MCF 10A (cell line): ENCODE data around the gene A2M. TPM values are rescaled to one million over a fixed set of nuclear protein-coding genes. Genes with fewer than 3 reads are reported as not detected.

Experiments used
- BruUV-seq: library from RNA; stranded (reverse); fragments of 400-500 nt; replicated peaks from 2 replicates; lab custom pipeline; 2021; lab: Mats Ljungman, UMichigan
- CTCF ChIA-PET: fragments of 300-600 bp; sonication (Branson Sonifier 250); formaldehyde crosslinking; extraction: SDS; loops from one replicate; lab custom pipeline; 2021; ENCODE audit warnings: antibody characterized with exemption, inconsistent platforms; lab: Yijun Ruan, JAX
- POLR2A ChIA-PET: fragments of 300-600, 350-650 bp; sonication (Branson Sonifier 250); formaldehyde crosslinking; extraction: SDS; loops from one replicate; lab custom pipeline; 2020; ENCODE audit warnings: antibody characterized with exemption, inconsistent platforms; lab: Yijun Ruan, JAX
- DNase-seq: peaks from one replicate; pipeline ENCODE4 v3.0.0-alpha.2; 2018; ENCODE audit not compliant: unreplicated experiment
- H3K27ac Mint-ChIP-seq: one replicate; pipeline ENCODE4 v1.8.0; 2022; ENCODE audit warnings: mild to moderate bottlenecking, low read depth, mixed read lengths; ENCODE audit not compliant: unreplicated experiment
- H3K27me3 Mint-ChIP-seq: one replicate; pipeline ENCODE4 v1.8.0; 2022; ENCODE audit warnings: mixed read lengths; ENCODE audit not compliant: insufficient read depth, unreplicated experiment
- H3K36me3 Mint-ChIP-seq: one replicate; pipeline ENCODE4 v1.8.0; 2022; ENCODE audit warnings: mild to moderate bottlenecking, moderate library complexity, mixed read lengths; ENCODE audit not compliant: insufficient read depth, unreplicated experiment
- H3K4me1 Mint-ChIP-seq: one replicate; pipeline ENCODE4 v1.8.0; 2022; ENCODE audit warnings: mixed read lengths; ENCODE audit not compliant: insufficient read depth, unreplicated experiment
- H3K4me3 Mint-ChIP-seq: one replicate; pipeline ENCODE4 v1.8.0; 2022; ENCODE audit warnings: mild to moderate bottlenecking, moderate library complexity, mixed read lengths; ENCODE audit not compliant: unreplicated experiment
- H3K9me3 Mint-ChIP-seq: one replicate; pipeline ENCODE4 v1.8.0; 2022; ENCODE audit warnings: mixed read lengths; ENCODE audit not compliant: unreplicated experiment
- CTCF ChIP-seq: fragments of 200-600 bp; IDR thresholded peaks from one replicate; pipeline ENCODE4 v1.8.0; 2022; ENCODE audit warnings: antibody characterized with exemption, mild to moderate bottlenecking; ENCODE audit not compliant: unreplicated experiment
- intact Hi-C: fragments of 100-400 bp; cut with micrococcal nuclease; formaldehyde crosslinking; loops from 2 replicates; pipeline ENCODE4 v1.14.1; 2022
- total RNA-seq: library from RNA; stranded (reverse); gene quantifications from 2 replicates; pipeline ENCODE4 v1.2.3, GENCODE V29; 2022

Gene A2M
- total RNA-seq, 1 experiment from 2014 or later: not detected

GRCh38 chr12:9077152-9078031 lies 38.3 kb downstream of the A2M start:
- no peaks in the 10 kb centered on the region for H3K9me3 Mint-ChIP-seq
- H3K36me3 Mint-ChIP-seq: no peaks in the 10 kb centered on the region
- BruUV-seq: no TSS peak
- no peak for TF ChIP-seq CTCF
- H3K4me3 Mint-ChIP-seq: no peak overlapping the region
- no peaks in the 10 kb centered on the region for H3K4me1 Mint-ChIP-seq
- peaks cover 5% of the 10 kb centered on the region for H3K27me3 Mint-ChIP-seq
- DNase-seq: no peak
- CTCF ChIA-PET: interaction anchor here (0.6 to 1.1 kb wide), 2 partner anchors 13 to 301 kb away, joined by 3 to 7 read pairs; no protein-coding TSS in a partner anchor
- intact Hi-C loops: no loop called here
- POLR2A ChIA-PET: no interaction called here
- no peak overlapping the region for H3K27ac Mint-ChIP-seq

DNA sequence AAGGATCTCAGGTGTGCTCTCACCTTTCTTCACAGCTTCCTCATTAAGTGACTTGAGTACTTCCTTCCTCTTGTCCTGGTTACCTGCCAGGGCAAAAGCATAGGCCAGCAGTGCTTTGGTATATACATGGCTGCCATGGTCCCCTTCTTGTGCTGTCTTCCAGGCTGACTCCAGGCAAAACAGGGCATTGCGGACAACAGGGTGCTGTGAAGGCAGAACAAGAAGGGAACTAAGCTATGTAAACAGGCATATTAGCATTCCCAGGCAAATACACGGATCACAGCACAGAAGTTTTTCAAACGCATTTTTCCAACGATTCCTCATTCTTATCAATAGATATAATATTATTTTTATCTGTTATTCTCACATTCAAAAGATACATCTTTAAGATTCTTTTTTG lies 39.0 kb downstream of the A2M start:
- H3K27me3 Mint-ChIP-seq: peaks cover 10% of the 10 kb centered on the region
- intact Hi-C loops: no loop called here
- no peak for TF ChIP-seq CTCF
- DNase-seq: no peak
- H3K27ac Mint-ChIP-seq: no peak overlapping the region
- H3K9me3 Mint-ChIP-seq: no peaks in the 10 kb centered on the region
- H3K4me1 Mint-ChIP-seq: no peaks in the 10 kb centered on the region
- H3K36me3 Mint-ChIP-seq: no peaks in the 10 kb centered on the region
- CTCF ChIA-PET: interaction anchor here (0.6 to 1.1 kb wide), 3 partner anchors 13 to 420 kb away, joined by 3 to 7 read pairs (median 3); no protein-coding TSS in a partner anchor
- BruUV-seq: no TSS peak
- POLR2A ChIA-PET: interaction anchor here (1.0 kb wide), 1 partner anchor 12 kb away, joined by 3 read pairs; no protein-coding TSS in a partner anchor
- no peak overlapping the region for H3K4me3 Mint-ChIP-seq

GRCh38 chr12:9075138-9075535 lies 40.6 kb downstream of the A2M start:
- Mint-ChIP-seq H3K36me3 (no peaks in the 10 kb centered on the region), H3K4me1 (no peaks in the 10 kb centered on the region), H3K9me3 (no peaks in the 10 kb centered on the region), H3K27ac (no peak overlapping the region), H3K27me3 (peaks cover 10% of the 10 kb centered on the region), H3K4me3 (no peak overlapping the region)
- POLR2A ChIA-PET: no interaction called here
- BruUV-seq: no TSS peak
- intact Hi-C loops: no loop called here
- no peak for TF ChIP-seq CTCF
- CTCF ChIA-PET: interaction anchor here (0.5 to 0.7 kb wide), 2 partner anchors 8 to 19 kb away, joined by 3 to 4 read pairs; no protein-coding TSS in a partner anchor
- DNase-seq: no peak

GRCh38 chr12:9074484-9075137 lies 41.1 kb downstream of the A2M start:
- POLR2A ChIA-PET: no interaction called here
- Mint-ChIP-seq H3K36me3 (no peaks in the 10 kb centered on the region), H3K27me3 (peaks cover 10% of the 10 kb centered on the region), H3K4me3 (no peak overlapping the region), H3K9me3 (no peaks in the 10 kb centered on the region), H3K4me1 (no peaks in the 10 kb centered on the region), H3K27ac (no peak overlapping the region)
- intact Hi-C loops: no loop called here
- TF ChIP-seq CTCF: no peak
- no peak for DNase-seq
- no TSS peak for BruUV-seq
- CTCF ChIA-PET: interaction anchor here (0.6 to 0.7 kb wide), 2 partner anchors 18 to 568 kb away, joined by 3 to 4 read pairs; no protein-coding TSS in a partner anchor
